AG10803 (cell line): Measurements from ENCODE around the gene SASH1.

Experiments used
- DNase-seq: peaks from one replicate; pipeline ENCODE4 v3.0.0; 2010; ENCODE audit warnings: low read depth
- H3K4me3 ChIP-seq: 2 replicates; pipeline ENCODE4 v1.5.1; 2011; ENCODE audit warnings: mild to moderate bottlenecking, low read length, control low read depth
- CTCF ChIP-seq: conservative IDR thresholded peaks from 2 replicates; pipeline ENCODE4 v1.5.1; 2011; ENCODE audit warnings: mild to moderate bottlenecking, low read length, control low read depth, inconsistent platforms

SASH1 gene

DNA sequence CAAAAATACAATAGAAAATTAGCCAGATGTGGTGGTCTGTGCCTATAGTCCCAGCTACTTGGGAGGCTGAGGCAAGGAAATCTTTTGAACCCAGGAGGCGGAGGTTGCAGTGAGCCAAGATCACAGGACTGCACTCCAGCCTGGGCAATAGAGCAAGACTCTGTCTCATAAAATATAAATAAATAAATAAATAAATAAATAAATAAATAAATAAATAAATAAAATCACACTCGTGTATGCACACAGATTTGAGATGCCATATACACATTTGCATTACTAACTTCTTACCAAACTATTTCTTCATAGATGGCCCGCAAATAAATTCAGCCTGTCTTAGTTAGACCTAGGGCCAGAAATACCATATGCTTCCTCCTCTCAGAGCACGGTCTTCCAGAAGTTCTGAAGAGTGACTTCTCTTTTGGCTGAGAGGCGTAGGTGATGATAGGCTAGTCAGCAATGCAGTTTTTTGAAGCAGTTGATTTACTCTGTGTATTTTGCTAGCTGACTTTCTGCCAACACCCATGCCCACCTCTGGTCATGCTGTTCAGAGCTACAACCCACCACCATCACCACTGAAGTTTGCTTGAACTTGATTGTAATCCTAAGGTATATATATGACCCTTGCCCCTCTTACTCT lies 150.1 kb downstream of the SASH1 start:
- no peak overlapping the region for H3K4me3 ChIP-seq
- peak; percentile 94 for DNase-seq

DNA sequence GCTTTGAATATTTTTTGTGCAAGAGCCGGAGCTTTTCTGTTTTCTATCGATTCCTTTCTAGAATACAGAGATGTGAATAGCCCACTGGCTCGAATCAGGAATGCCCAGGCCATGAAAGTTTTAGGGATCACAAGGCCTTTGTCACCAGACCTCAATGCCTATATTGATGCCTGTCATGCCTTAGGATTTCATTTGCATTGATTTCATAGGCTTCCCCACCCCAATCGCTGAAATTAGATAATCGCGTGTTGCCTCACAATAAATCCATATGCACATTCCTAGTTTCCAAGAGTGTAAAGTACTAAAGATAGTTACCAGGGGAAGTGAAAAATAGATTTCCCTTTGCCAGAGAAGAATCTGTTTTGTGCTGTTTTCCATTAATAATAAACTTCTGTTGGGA lies 150.8 kb downstream of the SASH1 start:
- H3K4me3 ChIP-seq, result no peak overlapping the region
- DNase-seq, result peak; percentile 32
- TF ChIP-seq CTCF, result no peak

More for the DNA sequence above, 150.1 kb downstream of the SASH1 start:
- TF ChIP-seq CTCF, result no peak

GRCh38 chr6:148494226-148494625 lies 151.6 kb downstream of the SASH1 start:
- no peak for TF ChIP-seq CTCF
- no peak overlapping the region for H3K4me3 ChIP-seq
- DNase-seq, result peak; percentile 46

- no peak for TF ChIP-seq CTCF
- no peak overlapping the region for H3K4me3 ChIP-seq
These were observed 152.4 kb downstream of the SASH1 start for GRCh38 chr6:148495029-148495428.

GRCh38 chr6:148497257-148497656 lies 154.6 kb downstream of the SASH1 start:
- H3K4me3 ChIP-seq, result no peak overlapping the region
- no peak for TF ChIP-seq CTCF
- DNase-seq, result peak; percentile 84

More at GRCh38 chr6:148495029-148495428, 152.4 kb downstream of the SASH1 start:
- DNase-seq, result peak; percentile 62

GRCh38 chr6:148497717-148498116 lies 155.1 kb downstream of the SASH1 start:
- no peak for DNase-seq
- no peak for TF ChIP-seq CTCF
- H3K4me3 ChIP-seq, result no peak overlapping the region

DNA sequence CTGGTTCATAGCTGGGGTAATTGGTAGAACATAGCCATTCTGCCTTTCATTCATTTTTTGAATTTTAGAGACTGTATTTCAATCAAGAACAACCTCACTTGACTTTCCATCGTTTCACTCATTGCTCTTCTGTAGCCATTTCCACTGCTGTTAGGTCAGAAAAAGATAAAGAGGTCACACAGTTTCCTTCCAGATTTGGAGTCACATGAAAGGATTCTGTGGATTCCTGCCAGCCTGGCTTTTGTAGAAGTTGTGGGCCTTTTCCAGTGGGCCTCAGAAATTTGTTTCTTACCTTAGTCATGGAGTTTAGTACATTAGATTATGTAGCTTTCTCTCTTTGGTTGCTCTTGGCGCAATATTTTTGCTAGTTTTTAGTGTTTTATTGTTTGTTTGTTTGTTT lies 157.8 kb downstream of the SASH1 start:
- no peak for DNase-seq
- no peak for TF ChIP-seq CTCF
- no peak overlapping the region for H3K4me3 ChIP-seq
